ENCODE results near the gene RPIA.
"Not testable (repeated sequence)": the region's sequence is repeated elsewhere in the genome, so short reads cannot be mapped to it uniquely, and the experiment has no call there.

RPIA gene

GRCh38 chr2:88796523-88796922 lies 105.0 kb downstream of the RPIA start:
- DNase-seq = not testable (repeated sequence)

- not testable (repeated sequence) for DNase-seq
Observed at GRCh38 chr2:88797164-88797563, 105.7 kb downstream of the RPIA start.

Measured in NCI-H2029 (cell line).